ENCODE data around the gene LGALS3BP. TPM values are rescaled to one million over a fixed set of nuclear protein-coding genes. Genes with fewer than 3 reads are reported as not detected.

The LGALS3BP gene
- total RNA-seq, 1 experiment from 2014 or later = 389 TPM

DNA sequence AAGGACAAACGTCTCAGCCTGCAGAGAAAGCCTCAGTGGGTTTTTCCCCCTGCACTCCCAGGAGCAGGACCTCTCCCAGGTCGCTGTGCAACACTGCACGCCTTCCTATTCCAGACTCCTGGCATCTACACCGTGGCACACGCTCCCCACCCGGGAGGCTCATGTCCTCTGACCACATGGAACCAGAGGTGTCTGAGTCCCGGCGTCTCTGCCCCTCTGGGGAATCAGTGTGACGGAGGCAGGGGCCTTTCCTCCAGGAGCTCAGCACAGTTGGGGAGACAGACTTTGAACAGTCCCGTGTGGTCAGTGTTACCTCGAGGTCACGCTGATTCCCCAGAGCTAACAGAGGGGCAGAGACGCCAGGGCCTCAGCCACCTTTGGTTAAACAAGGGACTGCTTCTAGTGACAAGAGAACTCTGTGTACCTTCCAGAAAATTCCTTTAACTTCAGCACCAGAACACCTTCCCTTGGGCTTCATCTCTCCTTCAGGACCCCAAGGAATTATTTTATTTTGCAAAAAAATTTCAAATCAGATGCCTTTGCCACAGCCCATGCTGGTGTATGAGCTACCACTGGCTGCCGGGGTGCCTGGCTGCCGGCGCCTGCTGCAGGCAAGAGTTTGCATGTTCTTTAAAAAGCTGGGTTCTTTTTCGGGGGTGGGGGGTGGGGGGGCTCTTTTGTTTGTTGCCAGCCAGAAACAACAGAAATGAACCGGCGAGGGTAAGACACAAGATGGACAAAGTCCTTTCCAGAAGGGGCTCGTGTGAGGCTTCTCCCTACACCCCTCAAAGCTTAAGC, 23.3 kb upstream of the LGALS3BP start:
- RAD21 ChIA-PET (ENCODE audit: low non-redundant PET in 1 of 2, low total read pairs in 2 of 2, uncharacterized antibody in 2 of 2, unreplicated experiment in 2 of 2) = no interaction called here
- H3K4me2 ChIP-seq (ENCODE audit: low read length) = no peak overlapping the region
- CTCF ChIA-PET = interaction anchor here (0.6 kb wide), 1 partner anchor 17 kb away, joined by 3 read pairs; no protein-coding TSS in a partner anchor

More for the DNA sequence above, 23.3 kb upstream of the LGALS3BP start:
- no peaks in the 10 kb centered on the region for H3K27me3 ChIP-seq (ENCODE audit: insufficient read depth, low read length)
- no peaks in the 10 kb centered on the region for H3K9me2 ChIP-seq (ENCODE audit: insufficient read depth)
- ATAC-seq = no peak
- H2AFZ ChIP-seq (ENCODE audit: low read depth, low read length, poor library complexity, severe bottlenecking) = no peak overlapping the region
- H3K27ac ChIP-seq (ENCODE audit: low read depth, low read length) = no peak overlapping the region
- intact Hi-C loops (cut with micrococcal nuclease) = no loop called here
- H3K9ac ChIP-seq (ENCODE audit: low read length) = no peak overlapping the region
- no peak overlapping the region for H3K4me3 ChIP-seq (replicated peaks in 1 of 2; ENCODE audit: low read depth in 1 of 2, low read length in 2 of 2)
- TF ChIP-seq SIN3A (IDR thresholded peaks at IDR 0.05; ENCODE audit: low read depth) (no peak), JUND (IDR thresholded peaks at IDR 0.05) (no peak), SP1 (IDR thresholded peaks at IDR 0.05; ENCODE audit: low read depth) (no peak), ZNF274 (IDR thresholded peaks at IDR 0.05; ENCODE audit: low read depth, low read length) (no peak), POLR2A (IDR thresholded peaks at IDR 0.05; ENCODE audit: borderline replicate concordance, extremely low read depth, insufficient read depth, insufficient read length) (no peak), ZFX (IDR thresholded peaks at IDR 0.05) (no peak), TCF7L2 (IDR thresholded peaks at IDR 0.05; ENCODE audit: borderline replicate concordance, extremely low read depth, insufficient read depth, insufficient read length) (no peak), CBX3 (IDR thresholded peaks at IDR 0.05; ENCODE audit: low read depth) (no peak), ELF1 (IDR thresholded peaks at IDR 0.05; ENCODE audit: borderline replicate concordance, low read depth) (no peak), POLR2AphosphoS5 (IDR thresholded peaks at IDR 0.05; ENCODE audit: low read depth, low read length) (no peak), EZH2 (IDR thresholded peaks at IDR 0.05) (no peak), SRF (IDR thresholded peaks at IDR 0.05; ENCODE audit: low read depth) (no peak), YY1 (IDR thresholded peaks at IDR 0.05; ENCODE audit: extremely low read depth, insufficient replicate concordance, low read depth, low read length) (no peak), EGR1 (IDR thresholded peaks at IDR 0.05; ENCODE audit: low read depth) (no peak), RAD21 (IDR thresholded peaks at IDR 0.05; ENCODE audit: low read depth) (no peak), EZH2phosphoT487 (IDR thresholded peaks at IDR 0.05; ENCODE audit: borderline replicate concordance) (no peak)
- TF ChIP-seq, protein P1, sequence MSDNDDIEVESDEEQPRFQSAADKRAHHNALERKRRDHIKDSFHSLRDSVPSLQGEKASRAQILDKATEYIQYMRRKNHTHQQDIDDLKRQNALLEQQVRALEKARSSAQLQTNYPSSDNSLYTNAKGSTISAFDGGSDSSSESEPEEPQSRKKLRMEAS (IDR thresholded peaks at IDR 0.05) = no peak
- TF ChIP-seq, protein P2, sequence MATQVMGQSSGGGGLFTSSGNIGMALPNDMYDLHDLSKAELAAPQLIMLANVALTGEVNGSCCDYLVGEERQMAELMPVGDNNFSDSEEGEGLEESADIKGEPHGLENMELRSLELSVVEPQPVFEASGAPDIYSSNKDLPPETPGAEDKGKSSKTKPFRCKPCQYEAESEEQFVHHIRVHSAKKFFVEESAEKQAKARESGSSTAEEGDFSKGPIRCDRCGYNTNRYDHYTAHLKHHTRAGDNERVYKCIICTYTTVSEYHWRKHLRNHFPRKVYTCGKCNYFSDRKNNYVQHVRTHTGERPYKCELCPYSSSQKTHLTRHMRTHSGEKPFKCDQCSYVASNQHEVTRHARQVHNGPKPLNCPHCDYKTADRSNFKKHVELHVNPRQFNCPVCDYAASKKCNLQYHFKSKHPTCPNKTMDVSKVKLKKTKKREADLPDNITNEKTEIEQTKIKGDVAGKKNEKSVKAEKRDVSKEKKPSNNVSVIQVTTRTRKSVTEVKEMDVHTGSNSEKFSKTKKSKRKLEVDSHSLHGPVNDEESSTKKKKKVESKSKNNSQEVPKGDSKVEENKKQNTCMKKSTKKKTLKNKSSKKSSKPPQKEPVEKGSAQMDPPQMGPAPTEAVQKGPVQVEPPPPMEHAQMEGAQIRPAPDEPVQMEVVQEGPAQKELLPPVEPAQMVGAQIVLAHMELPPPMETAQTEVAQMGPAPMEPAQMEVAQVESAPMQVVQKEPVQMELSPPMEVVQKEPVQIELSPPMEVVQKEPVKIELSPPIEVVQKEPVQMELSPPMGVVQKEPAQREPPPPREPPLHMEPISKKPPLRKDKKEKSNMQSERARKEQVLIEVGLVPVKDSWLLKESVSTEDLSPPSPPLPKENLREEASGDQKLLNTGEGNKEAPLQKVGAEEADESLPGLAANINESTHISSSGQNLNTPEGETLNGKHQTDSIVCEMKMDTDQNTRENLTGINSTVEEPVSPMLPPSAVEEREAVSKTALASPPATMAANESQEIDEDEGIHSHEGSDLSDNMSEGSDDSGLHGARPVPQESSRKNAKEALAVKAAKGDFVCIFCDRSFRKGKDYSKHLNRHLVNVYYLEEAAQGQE (IDR thresholded peaks at IDR 0.05; ENCODE audit: low read depth) = no peak
- TF ChIP-seq, protein P3, sequence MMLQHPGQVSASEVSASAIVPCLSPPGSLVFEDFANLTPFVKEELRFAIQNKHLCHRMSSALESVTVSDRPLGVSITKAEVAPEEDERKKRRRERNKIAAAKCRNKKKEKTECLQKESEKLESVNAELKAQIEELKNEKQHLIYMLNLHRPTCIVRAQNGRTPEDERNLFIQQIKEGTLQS (IDR thresholded peaks at IDR 0.05) = no peak
- TF ChIP-seq, protein P4, sequence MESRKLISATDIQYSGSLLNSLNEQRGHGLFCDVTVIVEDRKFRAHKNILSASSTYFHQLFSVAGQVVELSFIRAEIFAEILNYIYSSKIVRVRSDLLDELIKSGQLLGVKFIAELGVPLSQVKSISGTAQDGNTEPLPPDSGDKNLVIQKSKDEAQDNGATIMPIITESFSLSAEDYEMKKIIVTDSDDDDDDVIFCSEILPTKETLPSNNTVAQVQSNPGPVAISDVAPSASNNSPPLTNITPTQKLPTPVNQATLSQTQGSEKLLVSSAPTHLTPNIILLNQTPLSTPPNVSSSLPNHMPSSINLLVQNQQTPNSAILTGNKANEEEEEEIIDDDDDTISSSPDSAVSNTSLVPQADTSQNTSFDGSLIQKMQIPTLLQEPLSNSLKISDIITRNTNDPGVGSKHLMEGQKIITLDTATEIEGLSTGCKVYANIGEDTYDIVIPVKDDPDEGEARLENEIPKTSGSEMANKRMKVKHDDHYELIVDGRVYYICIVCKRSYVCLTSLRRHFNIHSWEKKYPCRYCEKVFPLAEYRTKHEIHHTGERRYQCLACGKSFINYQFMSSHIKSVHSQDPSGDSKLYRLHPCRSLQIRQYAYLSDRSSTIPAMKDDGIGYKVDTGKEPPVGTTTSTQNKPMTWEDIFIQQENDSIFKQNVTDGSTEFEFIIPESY (IDR thresholded peaks at IDR 0.05; ENCODE audit: extremely low read depth, insufficient replicate concordance, low read length) = no peak
- H3K79me2 ChIP-seq (ENCODE audit: insufficient read depth, low read length) = peaks cover 86% of the 10 kb centered on the region
- peaks cover 5 to 24% of the 10 kb centered on the region in 2 experiments; a peak in 3 of 4 replicates for H3K4me1 ChIP-seq (ENCODE audit: control insufficient read depth in 1 of 2, insufficient read depth in 2 of 2, low read length in 2 of 2)
- DNase-seq (ENCODE audit: low read depth, low spot score) = no peak
- no peaks in the 10 kb centered on the region for H4K20me1 ChIP-seq (ENCODE audit: insufficient read depth)
- BruUV-seq (replicated peaks) = no TSS peak
- H3K36me3 ChIP-seq (ENCODE audit: control insufficient read depth in 1 of 2, insufficient read depth in 2 of 2, low read length in 2 of 2) = peaks cover 13 to 20% of the 10 kb centered on the region in 2 experiments; a peak in 3 of 4 replicates
- H3K9me3 ChIP-seq (ENCODE audit: control insufficient read depth in 1 of 2, insufficient read depth in 1 of 2, low read depth in 1 of 2, low read length in 2 of 2) = no peaks in the 10 kb centered on the region
- POLR2A ChIA-PET = no interaction called here
